Measurements from ENCODE around the gene ACTL7B.
"Not testable (repeated sequence)": the region's sequence is repeated elsewhere in the genome, so short reads cannot be mapped to it uniquely, and the experiment has no call there.

Gene ACTL7B

DNA sequence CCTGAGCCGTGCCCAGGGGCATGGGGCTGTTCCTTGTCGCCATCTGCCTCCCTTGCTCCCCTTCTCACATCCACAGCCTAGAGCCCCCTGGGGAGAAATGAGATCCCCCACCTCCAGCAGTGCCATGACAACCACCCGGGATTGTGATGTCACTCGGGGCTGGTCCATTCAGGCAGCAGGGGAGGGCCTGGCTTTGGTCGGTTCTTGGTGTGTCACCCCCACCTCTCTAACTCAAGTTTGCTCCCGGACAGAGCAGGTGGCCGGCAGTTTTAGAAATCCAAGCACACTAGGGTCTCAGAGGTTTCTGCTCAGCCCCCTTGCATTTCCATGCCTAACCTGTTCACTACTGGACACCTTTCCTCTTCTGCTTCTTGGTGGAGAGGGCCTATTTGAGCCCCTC, at the start of gene ACTL7B:
ACTL7B (minus strand) TSS at position 99 of the 400 bp plus-strand sequence; CDS start at position 43, 56 bp downstream.
- DNase-seq, result no peak

GRCh38 chr9:108905494-108905893, 49.7 kb upstream of the ACTL7B start:
- DNase-seq, result no peak

GRCh38 chr9:108904161-108904560, 48.4 kb upstream of the ACTL7B start:
- no peak for DNase-seq

DNA sequence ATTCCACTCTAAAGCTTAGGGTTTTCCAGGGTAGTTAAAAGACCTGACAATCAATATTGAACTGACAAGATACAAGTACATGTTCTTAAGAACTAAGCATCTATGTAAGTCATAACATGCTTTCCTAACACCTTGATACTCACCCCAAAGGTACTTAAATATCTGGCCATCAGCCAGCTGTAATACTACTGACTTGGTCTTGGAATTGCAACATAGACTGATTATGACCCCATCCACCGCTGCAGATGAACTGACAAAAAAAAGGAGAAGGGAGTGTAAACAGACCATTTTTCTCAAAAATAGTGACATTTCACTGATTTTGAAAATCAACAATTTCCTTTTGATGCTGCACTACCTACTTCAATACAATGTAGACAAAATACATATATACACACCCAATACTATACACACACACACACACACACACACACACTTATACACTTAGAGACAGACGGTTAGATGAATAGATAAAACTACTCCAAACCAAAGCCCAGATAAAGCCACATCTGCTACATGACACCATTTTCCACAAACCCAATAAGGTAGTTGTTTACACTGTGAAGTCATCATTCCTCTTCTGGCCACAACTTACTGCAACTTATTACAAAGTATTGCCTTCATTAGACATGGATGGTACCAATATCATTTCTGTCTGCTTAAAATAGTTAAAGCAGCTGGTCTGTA, 47.8 kb upstream of the ACTL7B start:
- DNase-seq, result no peak

DNA sequence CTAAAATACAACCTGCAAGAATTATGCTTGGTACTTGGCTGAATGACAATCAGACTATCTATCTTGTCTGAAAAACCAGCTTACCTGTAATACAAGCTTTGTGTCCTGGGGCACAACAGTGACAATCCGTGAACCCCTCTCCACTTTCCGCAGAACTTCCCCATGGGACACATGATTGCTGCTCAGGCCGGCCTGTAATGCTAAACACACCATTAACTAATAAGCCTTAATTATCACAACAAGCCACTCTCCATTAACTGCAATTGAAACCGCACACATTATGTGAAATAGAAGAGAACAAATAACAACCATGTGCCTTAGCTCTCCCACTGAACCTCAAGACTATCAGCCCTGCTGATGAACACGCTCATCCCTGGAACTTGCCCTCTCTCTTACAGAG, 44.4 kb upstream of the ACTL7B start:
- DNase-seq, result no peak

GRCh38 chr9:108899023-108899695, 43.4 kb upstream of the ACTL7B start:
- DNase-seq, result not testable (repeated sequence)

- no peak for DNase-seq
Measured at GRCh38 chr9:108897324-108898096, 41.7 kb upstream of the ACTL7B start.

DNA sequence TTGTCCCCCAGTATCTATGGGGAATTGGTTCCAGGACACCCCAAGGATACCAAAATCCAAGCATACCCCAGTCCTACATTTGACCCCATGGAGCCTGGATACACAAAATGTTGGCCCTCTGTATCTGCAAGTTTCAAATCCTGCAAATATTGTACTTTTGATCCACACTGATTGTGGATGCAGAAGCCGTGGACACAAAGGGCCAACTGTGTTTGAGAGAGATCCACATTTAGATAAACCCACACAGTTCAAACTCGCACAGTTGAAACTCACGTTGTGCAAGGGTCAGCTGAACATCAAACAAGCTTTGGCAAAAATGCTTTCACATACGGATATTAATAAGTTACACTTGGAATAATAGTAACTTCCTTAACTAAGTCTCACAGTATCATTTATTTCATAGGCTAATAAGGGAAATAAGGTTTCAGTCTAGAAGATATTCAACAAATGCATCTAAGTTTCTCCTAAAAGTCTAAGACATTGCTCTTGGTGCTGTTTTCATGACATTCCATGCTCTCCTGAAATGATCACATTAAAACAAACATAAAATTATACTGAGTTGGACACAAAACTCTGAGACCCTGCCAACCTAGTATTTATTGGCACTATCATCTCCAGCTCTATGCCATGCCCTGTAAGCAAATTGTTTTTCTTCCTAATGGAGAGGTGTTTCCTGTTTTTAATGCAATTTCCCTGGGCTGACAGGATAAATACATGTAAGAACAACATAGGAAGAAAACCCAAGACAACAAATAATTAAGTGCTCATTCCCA, 38.6 kb upstream of the ACTL7B start:
- no peak for DNase-seq

DNA sequence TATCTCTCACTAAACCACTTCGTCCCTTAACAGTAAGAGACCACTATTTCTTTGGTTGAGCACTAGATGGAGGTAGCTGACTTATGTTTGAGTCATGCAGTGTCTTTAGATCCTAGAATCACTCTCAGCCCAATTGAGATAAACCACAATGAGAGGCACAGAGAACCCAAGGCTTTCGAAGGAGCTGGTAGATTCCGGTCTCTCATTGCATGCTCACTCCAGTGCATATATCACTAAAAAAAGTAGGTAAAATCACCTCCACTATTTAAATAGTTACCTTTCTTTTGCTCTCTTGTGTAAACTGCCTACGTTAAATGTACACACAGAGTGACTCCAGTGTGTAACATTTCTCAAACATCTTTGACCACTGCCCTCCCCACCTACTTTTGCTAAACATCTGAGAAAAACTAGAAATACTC, 33.9 kb upstream of the ACTL7B start:
- DNase-seq, result no peak

- not testable (repeated sequence) for DNase-seq
Measured at GRCh38 chr9:108886594-108887271, 30.9 kb upstream of the ACTL7B start.

- DNase-seq, result peak; percentile 72
Measured at GRCh38 chr9:108885643-108886348, 30.0 kb upstream of the ACTL7B start.

DNA sequence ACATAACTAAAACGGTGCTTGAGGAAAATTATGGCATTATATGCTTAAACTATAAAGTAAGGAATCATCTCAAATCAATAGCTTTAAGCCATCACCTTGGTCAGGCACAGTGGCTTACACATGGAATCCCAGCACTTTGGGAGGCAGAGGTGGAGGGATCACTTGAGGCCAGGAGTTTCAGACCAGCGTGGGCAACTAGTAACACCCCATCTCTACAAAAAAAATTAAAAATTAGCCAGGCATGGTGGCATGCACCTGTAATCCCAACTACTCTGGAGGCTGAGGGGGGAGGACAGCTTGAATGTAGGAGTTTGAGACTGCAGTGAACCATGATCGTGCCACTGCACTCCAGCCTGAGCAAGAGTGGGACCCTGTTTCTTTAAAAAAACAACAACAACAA, 28.9 kb upstream of the ACTL7B start:
- no peak for DNase-seq

DNA sequence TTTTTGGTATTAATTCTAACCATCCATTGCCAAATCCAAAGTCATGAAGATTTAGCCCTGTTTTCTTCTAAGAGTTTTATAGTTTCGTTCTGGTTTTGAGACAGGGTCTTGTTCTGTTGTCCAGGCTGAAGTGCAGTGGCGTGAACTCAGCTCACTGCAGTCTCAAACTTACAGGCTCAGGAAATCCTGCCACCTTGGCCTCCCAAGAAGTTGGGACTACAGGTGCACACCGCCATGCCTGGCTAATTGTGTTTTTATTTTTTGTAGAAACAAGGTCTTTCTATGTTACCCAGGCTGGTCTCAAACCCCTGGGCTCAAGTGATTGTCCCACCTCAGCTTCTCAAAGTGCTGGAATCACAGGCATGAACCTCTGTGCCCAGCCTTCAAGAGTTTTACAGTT, 27.3 kb upstream of the ACTL7B start:
- no peak for DNase-seq

DNA sequence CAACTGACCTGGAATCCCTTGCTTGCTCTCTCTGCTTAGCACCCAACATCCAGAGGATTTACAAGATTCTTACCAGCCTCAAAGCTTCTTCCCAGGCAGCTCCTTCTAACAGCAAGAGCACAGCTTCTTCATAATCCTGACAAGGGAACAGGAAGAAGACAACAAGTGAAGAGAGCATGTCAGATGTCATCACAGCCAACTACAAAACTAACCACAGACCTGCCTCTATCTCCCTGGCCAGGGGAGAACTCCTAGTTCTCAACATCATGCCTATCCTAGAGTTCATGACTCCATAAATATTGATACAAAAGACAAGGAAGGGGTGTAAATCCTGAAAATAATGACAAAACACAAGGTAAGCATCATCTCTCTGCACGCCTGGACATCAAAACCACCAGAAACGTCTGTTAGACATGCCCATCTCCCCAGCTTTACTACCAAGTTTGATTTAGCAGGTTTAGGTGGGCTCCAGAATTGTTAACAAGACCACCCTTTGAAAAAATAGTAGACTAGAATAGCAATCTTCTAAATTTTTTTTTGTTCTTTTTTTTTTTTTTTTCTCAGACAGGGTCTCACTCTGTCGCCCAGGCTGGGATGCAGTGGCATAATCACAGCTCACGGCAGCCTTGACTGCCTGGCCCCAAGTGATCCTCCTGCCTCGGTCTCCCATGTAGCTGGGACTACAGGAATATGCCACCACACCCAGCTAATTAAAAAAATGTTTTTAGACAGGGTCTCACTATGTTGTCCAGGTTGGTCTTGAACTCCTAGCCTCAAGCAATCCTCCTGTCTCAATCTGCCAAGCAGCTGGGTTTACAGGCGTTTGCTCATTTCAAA, 26.5 kb upstream of the ACTL7B start:
- DNase-seq, result no peak

DNA sequence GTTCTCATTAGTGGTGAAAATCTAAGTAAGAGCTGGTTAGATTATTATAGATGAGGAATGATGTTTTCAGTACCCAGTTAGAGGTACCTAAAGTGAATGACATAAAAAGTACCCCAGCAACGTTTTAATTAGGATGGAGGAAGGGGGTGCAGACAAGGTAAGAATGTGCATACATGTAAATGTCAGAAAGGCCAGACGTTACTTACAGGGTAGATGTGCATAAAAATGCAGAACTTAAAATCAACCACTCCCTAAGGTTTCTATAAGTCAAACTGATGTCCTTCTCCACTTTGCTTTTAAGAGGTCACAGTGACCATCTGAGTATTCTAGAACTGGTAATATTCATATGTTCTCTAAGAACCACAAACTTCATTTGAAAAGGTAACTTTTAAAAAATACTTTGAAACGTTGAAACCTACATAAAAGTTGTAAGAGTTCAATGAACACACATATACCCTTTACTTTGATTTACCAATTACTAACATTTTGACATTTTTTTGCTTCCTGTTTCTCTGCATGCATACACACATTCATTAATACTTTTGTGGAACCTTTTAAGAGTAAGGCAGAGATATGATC, 25.0 kb upstream of the ACTL7B start:
- DNase-seq, result no peak

- no peak for DNase-seq
Measured at GRCh38 chr9:108877524-108877923, 21.7 kb upstream of the ACTL7B start.

GRCh38 chr9:108876425-108876824, 20.6 kb upstream of the ACTL7B start:
- no peak for DNase-seq

- DNase-seq, result no peak
Measured at GRCh38 chr9:108874058-108874788, 18.4 kb upstream of the ACTL7B start.

DNA sequence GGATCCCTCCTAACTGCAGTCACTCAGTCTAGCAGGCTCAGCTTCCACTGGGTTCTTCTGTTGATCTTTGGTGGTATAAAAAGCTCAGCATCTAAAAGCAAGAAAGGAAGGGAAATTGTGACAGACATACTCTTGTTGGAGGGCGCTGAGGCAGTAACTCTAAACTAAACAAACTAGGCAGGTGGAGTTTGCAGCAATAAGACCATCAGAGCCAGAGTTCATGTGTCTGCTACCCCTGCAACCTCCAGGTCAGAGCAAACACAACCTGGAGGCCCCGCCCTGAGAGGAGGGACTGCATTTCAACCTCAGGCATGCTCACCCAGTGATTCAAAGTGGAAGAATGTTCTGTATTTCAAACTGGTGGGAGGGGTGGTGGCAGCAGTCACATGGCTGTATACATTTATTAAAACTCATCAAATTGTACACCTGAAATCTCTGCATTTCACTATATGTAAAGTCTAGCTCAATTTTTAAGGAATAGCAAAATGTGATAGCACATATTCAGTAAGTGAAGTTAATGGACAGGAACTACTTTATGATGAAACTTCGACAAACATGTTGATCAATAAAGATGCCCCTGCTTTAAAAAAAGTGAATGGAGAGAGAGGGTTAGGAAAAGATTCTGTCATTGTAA, 13.4 kb upstream of the ACTL7B start:
- no peak for DNase-seq

Data from stimulated activated CD4-positive, alpha-beta T cell treated with anti-CD3 and anti-CD28 coated beads, Interleukin-4, amount 100 ng/mL, for 24 hours (primary cell).